SU-DHL-6 (cell line): ENCODE results near the gene FUOM.

Source experiments
- EZH2phosphoT487 ChIP-seq: fragments of 200-600 bp; sonication (generic), shearing (Covaris generic); conservative IDR thresholded peaks from 2 replicates; pipeline ENCODE4 v1.6.1; 2018; ENCODE audit warnings: mild to moderate bottlenecking, antibody characterized with exemption, low read length, moderate library complexity, mixed read lengths
- TF ChIP-seq, protein P1 (sequence below): fragments of 200-600 bp; sonication (generic); IDR thresholded peaks from one replicate; pipeline ENCODE4 v1.5.1; 2017; ENCODE audit warnings: antibody characterized with exemption, mild to moderate bottlenecking, low read length, moderate library complexity; ENCODE audit not compliant: insufficient read depth, poor library complexity, severe bottlenecking

DNA sequence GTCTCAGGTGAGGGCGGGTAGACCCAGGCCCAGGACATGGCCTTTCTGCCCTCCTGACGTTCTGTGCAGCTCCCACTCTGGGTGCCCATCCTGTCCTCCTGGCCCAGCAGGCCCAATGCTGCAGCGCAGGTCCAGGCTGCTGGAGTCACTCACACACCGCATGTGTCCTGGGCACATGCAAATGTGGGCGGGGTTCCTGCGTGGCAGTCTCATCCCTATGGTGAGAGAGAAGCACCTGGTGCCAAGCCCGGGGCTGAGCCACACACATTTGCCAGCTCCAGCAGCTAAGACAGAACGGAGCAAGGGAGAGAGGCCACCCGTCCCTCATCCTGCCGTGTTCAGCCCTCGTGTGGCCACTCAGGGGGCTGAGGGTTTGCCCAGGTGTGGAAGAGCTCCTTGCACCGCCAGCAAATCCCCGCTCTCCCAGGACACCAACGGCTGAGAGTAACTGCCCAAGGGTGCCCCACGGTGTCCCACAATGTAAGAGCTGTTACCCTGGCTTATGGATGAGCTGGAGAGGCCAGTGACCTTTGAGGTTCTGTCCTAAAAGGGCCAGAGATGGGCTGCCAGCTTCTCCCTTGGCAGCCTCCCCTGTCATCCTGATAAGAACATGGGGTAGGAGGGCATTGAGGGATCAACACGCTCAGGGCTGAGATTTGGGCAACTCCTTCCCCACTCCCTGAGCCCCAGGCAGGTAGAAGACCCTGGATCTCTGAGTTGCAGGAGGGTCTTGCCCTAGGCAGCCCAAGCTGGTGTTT, 4.4 kb downstream of the FUOM start:
- TF ChIP-seq, protein P1, sequence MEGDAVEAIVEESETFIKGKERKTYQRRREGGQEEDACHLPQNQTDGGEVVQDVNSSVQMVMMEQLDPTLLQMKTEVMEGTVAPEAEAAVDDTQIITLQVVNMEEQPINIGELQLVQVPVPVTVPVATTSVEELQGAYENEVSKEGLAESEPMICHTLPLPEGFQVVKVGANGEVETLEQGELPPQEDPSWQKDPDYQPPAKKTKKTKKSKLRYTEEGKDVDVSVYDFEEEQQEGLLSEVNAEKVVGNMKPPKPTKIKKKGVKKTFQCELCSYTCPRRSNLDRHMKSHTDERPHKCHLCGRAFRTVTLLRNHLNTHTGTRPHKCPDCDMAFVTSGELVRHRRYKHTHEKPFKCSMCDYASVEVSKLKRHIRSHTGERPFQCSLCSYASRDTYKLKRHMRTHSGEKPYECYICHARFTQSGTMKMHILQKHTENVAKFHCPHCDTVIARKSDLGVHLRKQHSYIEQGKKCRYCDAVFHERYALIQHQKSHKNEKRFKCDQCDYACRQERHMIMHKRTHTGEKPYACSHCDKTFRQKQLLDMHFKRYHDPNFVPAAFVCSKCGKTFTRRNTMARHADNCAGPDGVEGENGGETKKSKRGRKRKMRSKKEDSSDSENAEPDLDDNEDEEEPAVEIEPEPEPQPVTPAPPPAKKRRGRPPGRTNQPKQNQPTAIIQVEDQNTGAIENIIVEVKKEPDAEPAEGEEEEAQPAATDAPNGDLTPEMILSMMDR, result no peak
- TF ChIP-seq EZH2phosphoT487, result no peak
